Smooth muscle cell (in vitro differentiated cells): Measurements from ENCODE around the gene KCTD19. TPM values are rescaled to one million over a fixed set of nuclear protein-coding genes. Genes with fewer than 3 reads are reported as not detected.
A peak's percentile ranks its signal among the peaks of the same experiment; 100 is the strongest.

Source experiments
- DNase-seq: peaks from one replicate; lab custom pipeline; 2025; ENCODE audit not compliant: unreplicated experiment; lab: John Stamatoyannopoulos, UW
- H2AFZ ChIP-seq: fragments of 200-600 bp; sonication (generic); 2 replicates; pipeline ENCODE4 v1.6.0; 2016; ENCODE audit warnings: antibody characterized with exemption, low read depth, mild to moderate bottlenecking
- H3F3A ChIP-seq: fragments of 200-600 bp; sonication (generic); 2 replicates; pipeline ENCODE4 v1.6.0; 2017; ENCODE audit warnings: antibody characterized with exemption, low read depth
- H3K27ac ChIP-seq: fragments of 200-600 bp; sonication (generic); 2 replicates; pipeline ENCODE4 v1.5.1; 2016; ENCODE audit warnings: low read depth, mild to moderate bottlenecking
- H3K27me3 ChIP-seq: fragments of 200-600 bp; sonication (generic); 2 replicates; pipeline ENCODE4 v1.6.1; 2016; ENCODE audit warnings: low read depth, mild to moderate bottlenecking
- H3K36me3 ChIP-seq: fragments of 200-600 bp; sonication (generic); 2 replicates; pipeline ENCODE4 v1.5.1; 2016; ENCODE audit warnings: low read depth
- H3K4me1 ChIP-seq: fragments of 200-600 bp; sonication (generic); 2 replicates; pipeline ENCODE4 v1.5.1; 2016; ENCODE audit warnings: low read depth
- H3K4me2 ChIP-seq: fragments of 200-600 bp; sonication (generic); 2 replicates; pipeline ENCODE4 v1.6.0; 2016; ENCODE audit warnings: mild to moderate bottlenecking
- H3K4me3 ChIP-seq: fragments of 200-600 bp; sonication (generic); 2 replicates; pipeline ENCODE4 v1.5.1; 2016; ENCODE audit warnings: mild to moderate bottlenecking
- H3K79me2 ChIP-seq: fragments of 200-600 bp; sonication (generic); 2 replicates; pipeline ENCODE4 v1.6.0; 2016; ENCODE audit warnings: low read depth, mild to moderate bottlenecking
- H3K9ac ChIP-seq: fragments of 200-600 bp; sonication (generic); 2 replicates; pipeline ENCODE4 v1.6.0; 2016; ENCODE audit warnings: low read depth
- H3K9me3 ChIP-seq: fragments of 200-600 bp; sonication (generic); replicated peaks from 2 replicates; pipeline ENCODE4 v1.5.1; 2016; ENCODE audit warnings: low read depth
- H4K20me1 ChIP-seq: fragments of 200-600 bp; sonication (generic); 2 replicates; pipeline ENCODE4 v1.6.0; 2016; ENCODE audit warnings: low read depth
- CTCF ChIP-seq: fragments of 200-600 bp; sonication (generic); IDR thresholded peaks from 2 replicates; pipeline ENCODE4 v1.5.1; 2017; ENCODE audit warnings: borderline replicate concordance, mild to moderate bottlenecking, antibody characterized with exemption; ENCODE audit not compliant: insufficient read depth, poor library complexity, severe bottlenecking
- WGBS: methylation state at CpG from one replicate; pipeline ENCODE4 v1.1.7; 2016; ENCODE audit warnings: low lambda C conversion rate; 5-methylcytosine and 5-hydroxymethylcytosine counted together
- polyA plus RNA-seq: library from polyadenylated mRNA; unstranded; fragments of >200 nt; fragmentation: Nextera tagmentation; extraction: Ambion mirVana; gene quantifications from 2 replicates; pipeline ENCODE4 v1.2.1, GENCODE V29; 2016
- total RNA-seq: library from RNA; depleted of rRNA; stranded (reverse); fragments of >200 nt; gene quantifications from 2 replicates; pipeline ENCODE4 v1.2.3, GENCODE V29; 2014

The KCTD19 gene
- total and polyA plus RNA-seq, 2 experiments from 2014 or later = 0.04 to 0.49 TPM

DNA sequence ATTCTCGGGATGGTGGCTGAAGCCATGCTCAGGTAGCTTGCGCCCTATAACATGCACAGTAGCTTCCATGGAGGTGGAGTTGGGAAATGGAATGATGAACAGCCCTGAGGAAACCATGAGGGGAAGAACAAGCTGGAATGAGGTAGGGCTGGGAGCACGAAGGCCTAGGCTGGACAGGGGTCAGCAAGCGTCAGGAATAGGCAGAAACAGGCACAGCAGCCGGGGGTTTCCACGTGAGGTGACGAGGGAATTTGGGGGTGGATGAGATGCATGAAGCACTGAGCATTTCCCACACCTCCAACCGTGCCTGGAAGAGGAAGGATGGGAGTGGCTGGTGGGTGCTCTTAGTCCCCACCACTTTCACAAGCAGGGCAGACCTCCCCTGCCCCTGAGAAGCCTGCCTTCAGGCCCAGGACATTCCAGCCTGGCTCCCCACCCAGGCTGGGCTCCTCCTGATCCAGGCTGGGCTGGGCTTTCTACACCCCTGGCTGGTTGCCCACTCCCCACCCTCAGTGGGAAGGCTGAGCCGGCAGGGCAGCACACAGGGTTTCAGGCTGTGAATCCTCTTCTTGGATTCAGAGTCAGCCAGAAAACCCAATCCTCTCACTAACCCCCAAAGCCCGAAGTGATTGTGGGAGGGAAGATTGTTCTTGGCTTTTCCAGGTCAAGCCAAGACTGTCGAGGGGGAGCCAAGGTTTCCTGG is 25.3 kb downstream of the KCTD19 start:
- H3K36me3 ChIP-seq = no peaks in the 10 kb centered on the region
- WGBS = 89% methylated on average over 11 of the region's 11 CpGs
- no peak overlapping the region for H3K9ac ChIP-seq
- H4K20me1 ChIP-seq = no peaks in the 10 kb centered on the region
- H3K27ac ChIP-seq = no peak overlapping the region
- no peaks in the 10 kb centered on the region for H3K9me3 ChIP-seq
- H3K27me3 ChIP-seq = no peaks in the 10 kb centered on the region
- no peak for DNase-seq
- H2AFZ ChIP-seq = no peak overlapping the region
- H3F3A ChIP-seq = no peaks in the 10 kb centered on the region
- H3K79me2 ChIP-seq = no peaks in the 10 kb centered on the region
- no peak overlapping the region for H3K4me3 ChIP-seq
- no peak for TF ChIP-seq CTCF
- H3K4me2 ChIP-seq = no peak overlapping the region
- H3K4me1 ChIP-seq = no peaks in the 10 kb centered on the region

- Histone ChIP-seq H3F3A (no peaks in the 10 kb centered on the region), H3K79me2 (no peaks in the 10 kb centered on the region), H4K20me1 (no peaks in the 10 kb centered on the region), H3K36me3 (no peaks in the 10 kb centered on the region), H2AFZ (no peak overlapping the region), H3K4me2 (no peak overlapping the region), H3K4me3 (no peak overlapping the region), H3K27me3 (no peaks in the 10 kb centered on the region), H3K27ac (no peak overlapping the region), H3K9me3 (no peaks in the 10 kb centered on the region), H3K4me1 (no peaks in the 10 kb centered on the region), H3K9ac (no peak overlapping the region)
- DNase-seq = no peak
- no peak for TF ChIP-seq CTCF
- 93% methylated on average over 15 of the region's 15 CpGs for WGBS
These were observed 27.3 kb downstream of the KCTD19 start for GRCh38 chr16:67299269-67299668.

DNA sequence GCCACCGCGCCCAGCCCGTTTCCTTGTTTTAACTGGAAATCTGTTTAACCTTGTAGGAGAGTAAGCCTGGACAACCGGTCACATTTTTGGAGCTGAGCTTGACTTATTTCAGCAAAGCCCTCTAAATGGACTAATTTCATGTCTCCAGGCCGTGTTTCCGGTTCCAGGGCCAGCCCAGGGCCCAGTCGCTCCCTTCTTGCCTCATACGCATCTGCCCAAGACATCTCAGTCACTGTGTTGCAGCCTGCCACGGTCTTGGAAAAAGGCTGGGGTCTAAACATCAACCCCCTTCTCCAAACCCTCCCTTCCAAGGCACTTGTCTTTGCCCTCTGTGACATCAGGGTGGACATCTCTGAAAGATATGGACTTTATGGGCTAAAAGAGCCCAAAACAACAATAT is 28.3 kb downstream of the KCTD19 start:
- no peak for TF ChIP-seq CTCF
- H2AFZ ChIP-seq = no peak overlapping the region
- H3K27ac ChIP-seq = no peak overlapping the region
- no peaks in the 10 kb centered on the region for H3K9me3 ChIP-seq
- no peak overlapping the region for H3K4me2 ChIP-seq
- no peaks in the 10 kb centered on the region for H3K27me3 ChIP-seq
- H3K9ac ChIP-seq = no peak overlapping the region
- no peaks in the 10 kb centered on the region for H3K79me2 ChIP-seq
- WGBS = 94% methylated on average over 9 of the region's 9 CpGs
- H3K36me3 ChIP-seq = no peaks in the 10 kb centered on the region
- H3K4me1 ChIP-seq = no peaks in the 10 kb centered on the region
- no peaks in the 10 kb centered on the region for H3F3A ChIP-seq
- no peaks in the 10 kb centered on the region for H4K20me1 ChIP-seq
- H3K4me3 ChIP-seq = no peak overlapping the region
- DNase-seq = no peak

GRCh38 chr16:67296420-67296819 is 30.1 kb downstream of the KCTD19 start:
- Histone ChIP-seq H3K4me2 (peak overlapping the region; percentile 65), H4K20me1 (no peaks in the 10 kb centered on the region), H3K79me2 (no peaks in the 10 kb centered on the region), H2AFZ (no peak overlapping the region), H3K36me3 (no peaks in the 10 kb centered on the region), H3K4me3 (no peak overlapping the region), H3K27me3 (no peaks in the 10 kb centered on the region), H3K4me1 (no peaks in the 10 kb centered on the region), H3K9ac (no peak overlapping the region), H3F3A (no peaks in the 10 kb centered on the region), H3K9me3 (no peaks in the 10 kb centered on the region), H3K27ac (peak overlapping the region; percentile 29)
- 19% methylated on average over 3 of the region's 3 CpGs for WGBS
- TF ChIP-seq CTCF = no peak
- DNase-seq = no peak
